ENCODE results near the gene SRPRA. TPM values are rescaled to one million over a fixed set of nuclear protein-coding genes. Genes with fewer than 3 reads are reported as not detected.

Gene SRPRA
- total RNA-seq, 1 experiment from 2014 or later = 64.3 TPM

- no peak overlapping the region for H3K27ac Mint-ChIP-seq
- no peak for TF ChIP-seq CTCF (conservative IDR thresholded peaks at IDR 0.05)
- no peak overlapping the region; a peak in 1 of 5 replicates for H3K4me3 Mint-ChIP-seq
These were observed 11.9 kb upstream of the SRPRA start for GRCh38 chr11:126280595-126280994.

More at GRCh38 chr11:126280595-126280994, 11.9 kb upstream of the SRPRA start:
- Histone ChIP-seq H3K4me2 (ENCODE audit: insufficient read depth, insufficient read length, low read length) (no peak overlapping the region), H3T11ph (ENCODE audit: low read length) (no peak overlapping the region), H3K4ac (ENCODE audit: low read depth, low read length) (no peak overlapping the region), H3K9me3 (ENCODE audit: control insufficient read depth, low read depth, low read length) (no peaks in the 10 kb centered on the region), H2BK120ac (ENCODE audit: low read depth, low read length, poor library complexity, severe bottlenecking) (no peak overlapping the region), H3K23ac (ENCODE audit: insufficient read length, low read depth, low read length) (no peak overlapping the region), H4K8ac (replicated peaks; ENCODE audit: insufficient read length, low read depth, low read length) (no peak overlapping the region), H3K14ac (ENCODE audit: insufficient read depth, low read length) (no peak overlapping the region), H2BK5ac (ENCODE audit: insufficient read length, low read length) (no peak overlapping the region), H2BK15ac (ENCODE audit: low read depth, low read length) (no peak overlapping the region), H3K79me2 (ENCODE audit: insufficient read depth, low read length) (no peaks in the 10 kb centered on the region), H3K9ac (ENCODE audit: extremely low read depth, insufficient read length, low read length) (no peak overlapping the region), H3K56ac (ENCODE audit: insufficient read length, low read depth, low read length) (no peak overlapping the region), H3K27ac (ENCODE audit: insufficient read length, low read depth, low read length) (no peak overlapping the region), H4K5ac (ENCODE audit: insufficient read length, low read depth, low read length) (no peak overlapping the region), H2AK5ac (ENCODE audit: insufficient read length, low read length) (no peak overlapping the region), H4K20me1 (ENCODE audit: control insufficient read depth, insufficient read depth, insufficient read length) (no peaks in the 10 kb centered on the region), H3K79me1 (ENCODE audit: insufficient read depth, low read depth, low read length, poor library complexity, severe bottlenecking) (no peaks in the 10 kb centered on the region), H4K91ac (ENCODE audit: insufficient read length, low read depth, low read length) (no peak overlapping the region), H3K4me1 (ENCODE audit: insufficient read depth, low read length) (peaks cover 4% of the 10 kb centered on the region; the same call in 1 of the 2 replicates), H2BK20ac (ENCODE audit: low read depth, low read length, poor library complexity, severe bottlenecking) (no peak overlapping the region), H2AFZ (ENCODE audit: low read length) (no peak overlapping the region), H3K27me3 (ENCODE audit: insufficient read depth, low read length) (peaks cover 2% of the 10 kb centered on the region; the same call in 1 of the 2 replicates), H2BK12ac (ENCODE audit: insufficient read length, low read depth, low read length) (no peak overlapping the region), H3K18ac (ENCODE audit: insufficient read length, low read depth, low read length) (no peak overlapping the region), H3K23me2 (ENCODE audit: insufficient read length, low read depth, low read length, poor library complexity, severe bottlenecking) (peaks cover 13% of the 10 kb centered on the region)
- WGBS (ENCODE audit: extremely low coverage, insufficient read length, low lambda C conversion rate) = no CpG with 5 or more reads among the region's 5 CpGs
- Mint-ChIP-seq H3K27me3 (ENCODE audit: low read depth) (peaks cover 14% of the 10 kb centered on the region), H3K9me3 (no peaks in the 10 kb centered on the region; a peak in 1 of 5 replicates), H3K4me1 (peaks cover 14 to 16% of the 10 kb centered on the region in 2 experiments), H3K36me3 (ENCODE audit: insufficient read depth in 1 of 3, low read depth in 3 of 3) (peaks cover 8 to 32% (median 19%) of the 10 kb centered on the region in 3 experiments)
- no peak for DNase-seq
